ENCODE results near the gene HAGHL. TPM values are rescaled to one million over a fixed set of nuclear protein-coding genes. Genes with fewer than 3 reads are reported as not detected.

HAGHL gene
- total RNA-seq, 1 donor from 2014 or later, result 1.0 TPM

DNA sequence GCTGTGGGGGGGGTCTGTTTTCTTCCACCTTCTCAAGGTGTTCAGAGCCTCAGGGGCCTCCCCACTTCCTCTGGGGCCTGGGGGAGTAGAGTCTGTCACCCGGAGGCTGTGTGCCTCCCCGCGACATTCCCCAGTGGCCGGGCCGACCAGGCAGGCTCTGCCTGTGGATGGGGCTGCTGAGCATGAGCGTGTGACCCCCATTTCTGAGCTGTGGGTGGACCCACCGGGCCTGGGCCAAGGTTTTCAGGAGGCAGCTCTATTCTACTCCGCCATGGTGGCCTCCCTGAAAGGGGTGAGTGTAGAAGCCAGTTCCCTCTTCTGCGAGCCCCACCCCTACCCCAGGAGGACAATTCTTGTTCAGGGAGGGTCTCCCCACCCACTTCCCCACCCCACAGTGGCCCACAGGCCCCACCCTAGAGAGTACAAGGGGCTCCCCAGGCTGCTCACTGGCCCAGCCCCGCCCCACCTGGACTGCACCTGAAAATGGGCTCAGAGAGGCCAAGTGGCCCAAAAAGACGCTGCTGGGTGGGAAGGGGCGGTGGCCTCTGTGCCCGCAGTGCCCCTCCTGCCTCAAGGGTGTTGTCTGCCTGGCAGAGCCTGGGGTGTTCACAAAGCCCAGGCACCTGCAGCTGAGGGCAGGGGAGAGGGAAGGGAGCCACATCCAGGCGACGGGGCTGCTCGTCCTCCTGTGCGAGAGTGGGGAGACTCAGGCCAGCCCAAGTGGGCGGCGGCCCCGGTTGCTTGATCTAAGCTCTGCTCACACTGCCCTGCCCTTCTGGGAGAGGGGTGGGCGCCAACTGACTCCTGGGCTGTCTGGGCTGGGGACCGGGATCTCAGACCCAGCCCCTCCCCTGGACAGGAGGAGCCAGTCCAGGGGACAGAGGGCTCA lies 35.0 kb downstream of the HAGHL start:
- Histone ChIP-seq H3K9ac (no peak overlapping the region), H3K4me3 (no peak overlapping the region), H2AFZ (replicated peaks) (no peak overlapping the region), H3F3A (ENCODE audit: low read depth) (peaks cover 7% of the 10 kb centered on the region), H3K27me3 (no peaks in the 10 kb centered on the region), H3K4me2 (no peak overlapping the region), H3K79me2 (ENCODE audit: low read depth) (no peaks in the 10 kb centered on the region), H3K4me1 (peaks cover 8% of the 10 kb centered on the region), H4K20me1 (ENCODE audit: low read depth) (no peaks in the 10 kb centered on the region), H3K9me3 (ENCODE audit: low read depth) (no peaks in the 10 kb centered on the region), H3K27ac (no peak overlapping the region), H3K36me3 (no peaks in the 10 kb centered on the region)
- Mint-ChIP-seq H3K36me3 (no peaks in the 10 kb centered on the region), H3K4me3 (no peak overlapping the region), H3K27me3 (ENCODE audit: insufficient read depth, low read depth) (peaks cover 7% of the 10 kb centered on the region), H3K9me3 (peaks cover 5% of the 10 kb centered on the region), H3K4me1 (peaks cover 14% of the 10 kb centered on the region), H3K27ac (no peak overlapping the region)
- TF ChIP-seq EZH2phosphoT487 (IDR thresholded peaks at IDR 0.05) (no peak), EZH2 (IDR thresholded peaks at IDR 0.05) (no peak)
- peak; percentile 53 for DNase-seq (ENCODE audit: low spot score)

DNA sequence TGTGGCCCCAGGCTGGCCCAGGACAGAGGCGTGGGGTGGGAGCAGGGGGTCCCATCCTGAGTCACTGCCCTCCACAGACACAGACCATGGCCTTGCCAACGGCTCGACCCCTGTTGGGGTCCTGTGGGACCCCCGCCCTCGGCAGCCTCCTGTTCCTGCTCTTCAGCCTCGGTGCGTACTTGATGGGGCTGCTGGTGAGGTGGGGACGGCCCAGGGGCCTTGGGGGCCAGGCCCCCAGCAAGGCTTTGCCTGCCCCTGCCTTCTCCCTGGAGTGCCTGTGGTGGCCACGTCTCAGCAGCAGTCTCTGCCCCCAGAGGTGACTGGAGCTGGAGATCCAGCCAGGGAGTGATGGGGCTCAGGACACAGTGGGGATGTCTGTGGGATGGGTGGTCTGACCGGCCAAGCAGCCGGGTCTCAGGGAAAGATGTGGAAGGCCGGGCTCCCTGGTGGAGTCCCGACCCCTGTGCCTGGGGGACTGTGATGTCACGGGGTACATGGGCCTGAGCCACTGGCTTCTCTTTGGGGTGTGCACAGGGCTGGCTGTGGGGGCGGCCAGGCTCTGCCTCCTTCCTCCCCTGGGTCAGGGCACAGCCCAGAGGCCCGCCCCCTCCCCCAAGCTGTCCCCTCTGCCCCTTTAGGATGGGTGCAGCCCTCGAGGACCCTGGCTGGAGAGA lies 35.8 kb downstream of the HAGHL start:
- peaks cover 11% of the 10 kb centered on the region for H3K4me1 Mint-ChIP-seq
- DNase-seq (ENCODE audit: low spot score), result no peak
- H3K27ac ChIP-seq, result no peak overlapping the region
- H3K27me3 Mint-ChIP-seq (ENCODE audit: insufficient read depth, low read depth), result peaks cover 7% of the 10 kb centered on the region
- H3K36me3 ChIP-seq, result no peaks in the 10 kb centered on the region
- no peak overlapping the region for H3K4me2 ChIP-seq
- no peak overlapping the region for H3K4me3 Mint-ChIP-seq
- no peaks in the 10 kb centered on the region for H3K36me3 Mint-ChIP-seq
- TF ChIP-seq, protein P1, sequence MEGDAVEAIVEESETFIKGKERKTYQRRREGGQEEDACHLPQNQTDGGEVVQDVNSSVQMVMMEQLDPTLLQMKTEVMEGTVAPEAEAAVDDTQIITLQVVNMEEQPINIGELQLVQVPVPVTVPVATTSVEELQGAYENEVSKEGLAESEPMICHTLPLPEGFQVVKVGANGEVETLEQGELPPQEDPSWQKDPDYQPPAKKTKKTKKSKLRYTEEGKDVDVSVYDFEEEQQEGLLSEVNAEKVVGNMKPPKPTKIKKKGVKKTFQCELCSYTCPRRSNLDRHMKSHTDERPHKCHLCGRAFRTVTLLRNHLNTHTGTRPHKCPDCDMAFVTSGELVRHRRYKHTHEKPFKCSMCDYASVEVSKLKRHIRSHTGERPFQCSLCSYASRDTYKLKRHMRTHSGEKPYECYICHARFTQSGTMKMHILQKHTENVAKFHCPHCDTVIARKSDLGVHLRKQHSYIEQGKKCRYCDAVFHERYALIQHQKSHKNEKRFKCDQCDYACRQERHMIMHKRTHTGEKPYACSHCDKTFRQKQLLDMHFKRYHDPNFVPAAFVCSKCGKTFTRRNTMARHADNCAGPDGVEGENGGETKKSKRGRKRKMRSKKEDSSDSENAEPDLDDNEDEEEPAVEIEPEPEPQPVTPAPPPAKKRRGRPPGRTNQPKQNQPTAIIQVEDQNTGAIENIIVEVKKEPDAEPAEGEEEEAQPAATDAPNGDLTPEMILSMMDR (IDR thresholded peaks at IDR 0.05), result no peak
- no peak overlapping the region for H3K27ac Mint-ChIP-seq
- H3K9me3 ChIP-seq (ENCODE audit: low read depth), result no peaks in the 10 kb centered on the region
- no peaks in the 10 kb centered on the region for H3K27me3 ChIP-seq
- H3K9ac ChIP-seq, result no peak overlapping the region
- no peaks in the 10 kb centered on the region for H4K20me1 ChIP-seq (ENCODE audit: low read depth)
- H3K4me1 ChIP-seq, result peaks cover 8% of the 10 kb centered on the region
- peaks cover 7% of the 10 kb centered on the region for H3F3A ChIP-seq (ENCODE audit: low read depth)
- peaks cover 2% of the 10 kb centered on the region for H3K9me3 Mint-ChIP-seq
- H3K4me3 ChIP-seq, result no peak overlapping the region
- H2AFZ ChIP-seq (replicated peaks), result no peak overlapping the region
- H3K79me2 ChIP-seq (ENCODE audit: low read depth), result no peaks in the 10 kb centered on the region

DNA sequence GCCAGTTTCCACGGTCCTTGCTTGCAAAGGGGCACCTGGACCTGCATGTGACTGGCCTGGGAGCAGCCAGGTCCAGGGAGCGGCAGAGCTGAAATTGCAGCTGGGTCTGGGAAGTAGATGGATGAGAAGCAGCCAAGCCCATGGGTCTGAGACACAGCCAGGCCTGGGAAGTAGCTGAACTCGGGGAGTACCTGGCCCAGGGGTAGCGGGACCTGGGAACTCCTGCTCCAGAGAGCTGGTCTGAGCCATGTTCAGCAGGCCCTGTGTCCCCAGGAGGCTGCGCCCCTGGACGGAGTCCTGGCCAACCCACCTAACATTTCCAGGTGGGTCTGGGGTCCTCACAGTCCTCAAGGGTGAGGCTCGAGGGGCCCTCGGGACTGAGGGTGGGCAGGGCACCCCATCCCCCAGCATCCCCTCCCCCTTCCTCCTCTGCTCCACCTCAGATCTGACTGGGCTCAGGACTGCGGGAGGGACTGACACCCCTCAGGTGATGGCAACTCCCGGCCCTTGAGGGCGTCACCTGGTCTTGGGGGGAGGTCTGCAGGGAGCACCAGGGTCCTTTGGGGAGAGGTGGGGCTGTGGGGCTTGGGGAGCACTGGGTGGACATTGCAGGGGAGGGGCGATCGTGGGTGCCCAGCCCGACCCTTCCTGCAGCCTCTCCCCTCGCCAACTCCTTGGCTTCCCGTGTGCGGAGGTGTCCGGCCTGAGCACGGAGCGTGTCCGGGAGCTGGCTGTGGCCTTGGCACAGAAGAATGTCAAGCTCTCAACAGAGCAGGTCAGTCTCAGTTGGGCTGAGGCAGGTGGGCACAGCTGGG lies 36.7 kb downstream of the HAGHL start:
- no peak overlapping the region for H3K27ac ChIP-seq
- Mint-ChIP-seq H3K27ac (no peak overlapping the region), H3K4me3 (no peak overlapping the region), H3K4me1 (peaks cover 9% of the 10 kb centered on the region), H3K36me3 (no peaks in the 10 kb centered on the region), H3K27me3 (ENCODE audit: insufficient read depth, low read depth) (peaks cover 4% of the 10 kb centered on the region), H3K9me3 (no peaks in the 10 kb centered on the region)
- no peak overlapping the region for H2AFZ ChIP-seq (replicated peaks)
- H3K9ac ChIP-seq, result no peak overlapping the region
- H3K4me2 ChIP-seq, result no peak overlapping the region
- H3K9me3 ChIP-seq (ENCODE audit: low read depth), result no peaks in the 10 kb centered on the region
- H3K27me3 ChIP-seq, result no peaks in the 10 kb centered on the region
- DNase-seq (ENCODE audit: low spot score), result no peak
- H3K4me1 ChIP-seq, result peaks cover 8% of the 10 kb centered on the region
- H4K20me1 ChIP-seq (ENCODE audit: low read depth), result no peaks in the 10 kb centered on the region
- no peaks in the 10 kb centered on the region for H3K36me3 ChIP-seq
- H3K4me3 ChIP-seq, result no peak overlapping the region
- no peaks in the 10 kb centered on the region for H3K79me2 ChIP-seq (ENCODE audit: low read depth)
- H3F3A ChIP-seq (ENCODE audit: low read depth), result peaks cover 7% of the 10 kb centered on the region
- TF ChIP-seq EZH2 (IDR thresholded peaks at IDR 0.05), result no peak
- TF ChIP-seq EZH2phosphoT487 (IDR thresholded peaks at IDR 0.05), result no peak
- TF ChIP-seq, protein P1 (IDR thresholded peaks at IDR 0.05), result no peak
